ENCODE data around the gene SMIM5. TPM values are rescaled to one million over a fixed set of nuclear protein-coding genes. Genes with fewer than 3 reads are reported as not detected.

SMIM5 gene
- total RNA-seq, 1 donor from 2014 or later, result not detected

GRCh38 chr17:75632428-75632827, 806 bp upstream of the SMIM5 start:
- TF ChIP-seq, protein P1, sequence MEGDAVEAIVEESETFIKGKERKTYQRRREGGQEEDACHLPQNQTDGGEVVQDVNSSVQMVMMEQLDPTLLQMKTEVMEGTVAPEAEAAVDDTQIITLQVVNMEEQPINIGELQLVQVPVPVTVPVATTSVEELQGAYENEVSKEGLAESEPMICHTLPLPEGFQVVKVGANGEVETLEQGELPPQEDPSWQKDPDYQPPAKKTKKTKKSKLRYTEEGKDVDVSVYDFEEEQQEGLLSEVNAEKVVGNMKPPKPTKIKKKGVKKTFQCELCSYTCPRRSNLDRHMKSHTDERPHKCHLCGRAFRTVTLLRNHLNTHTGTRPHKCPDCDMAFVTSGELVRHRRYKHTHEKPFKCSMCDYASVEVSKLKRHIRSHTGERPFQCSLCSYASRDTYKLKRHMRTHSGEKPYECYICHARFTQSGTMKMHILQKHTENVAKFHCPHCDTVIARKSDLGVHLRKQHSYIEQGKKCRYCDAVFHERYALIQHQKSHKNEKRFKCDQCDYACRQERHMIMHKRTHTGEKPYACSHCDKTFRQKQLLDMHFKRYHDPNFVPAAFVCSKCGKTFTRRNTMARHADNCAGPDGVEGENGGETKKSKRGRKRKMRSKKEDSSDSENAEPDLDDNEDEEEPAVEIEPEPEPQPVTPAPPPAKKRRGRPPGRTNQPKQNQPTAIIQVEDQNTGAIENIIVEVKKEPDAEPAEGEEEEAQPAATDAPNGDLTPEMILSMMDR (IDR thresholded peaks at IDR 0.05), result no peak
- Mint-ChIP-seq H3K9me3 (ENCODE audit: low read depth) (no peaks in the 10 kb centered on the region), H3K4me3 (ENCODE audit: unreplicated experiment) (no peak overlapping the region), H3K4me1 (ENCODE audit: low read depth) (peaks cover 18% of the 10 kb centered on the region), H3K27me3 (ENCODE audit: low read depth) (no peaks in the 10 kb centered on the region), H3K27ac (ENCODE audit: unreplicated experiment) (no peak overlapping the region), H3K36me3 (ENCODE audit: low read depth) (no peaks in the 10 kb centered on the region)
- no peak for DNase-seq (ENCODE audit: low spot score)

DNA sequence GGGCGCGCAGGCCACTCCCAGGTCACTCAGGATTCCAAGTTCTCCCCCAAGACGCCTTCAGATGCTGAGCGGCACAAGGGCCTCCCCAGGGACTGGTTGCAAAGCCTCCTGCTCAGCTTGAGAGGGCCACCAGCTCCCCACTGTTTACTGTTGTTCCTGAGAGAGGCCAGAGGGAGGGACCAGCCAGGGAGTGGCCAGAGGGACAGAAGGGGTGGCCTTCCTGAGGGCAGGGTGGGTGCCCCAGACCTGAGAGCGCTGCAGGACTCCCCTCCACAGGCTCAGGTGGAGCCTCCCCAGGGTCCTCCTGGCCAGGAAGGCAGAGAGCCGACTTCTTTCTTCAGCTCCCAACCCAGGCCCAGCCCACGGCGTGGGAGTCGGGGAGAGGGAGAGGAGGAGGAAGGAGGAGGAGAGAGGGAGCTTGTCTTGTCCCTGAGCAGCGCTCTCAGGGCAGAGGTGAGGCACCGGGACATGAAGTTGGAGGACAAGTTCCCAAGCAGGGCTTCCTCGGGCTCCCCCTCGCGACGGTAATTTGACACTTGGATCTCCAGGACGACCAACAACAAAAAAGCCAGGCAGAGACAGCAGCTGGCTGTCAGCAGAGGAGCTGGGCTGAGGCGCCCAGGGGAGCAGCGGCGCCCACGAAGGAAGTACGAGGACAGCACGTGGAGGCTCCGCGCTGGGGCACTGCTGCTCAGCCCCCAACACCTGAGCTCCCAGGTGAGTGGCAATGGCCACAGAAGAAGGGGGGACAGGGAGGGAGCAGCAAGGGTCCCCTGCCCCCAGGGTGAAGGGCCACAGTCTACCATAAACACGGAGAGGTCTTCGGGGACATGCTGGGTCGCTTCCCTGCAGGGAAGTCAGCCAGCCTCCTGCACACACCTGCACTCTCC, 497 bp downstream of the SMIM5 start:
- no peaks in the 10 kb centered on the region for H3K27me3 Mint-ChIP-seq (ENCODE audit: low read depth)
- no peak for DNase-seq (ENCODE audit: low spot score)
- H3K4me3 Mint-ChIP-seq (ENCODE audit: unreplicated experiment), result no peak overlapping the region

GRCh38 chr17:75634376-75634740, 1.1 kb downstream of the SMIM5 start:
- TF ChIP-seq, protein P1 (IDR thresholded peaks at IDR 0.05), result no peak
- peaks cover 18% of the 10 kb centered on the region for H3K4me1 Mint-ChIP-seq (ENCODE audit: low read depth)
- H3K9me3 Mint-ChIP-seq (ENCODE audit: low read depth), result no peaks in the 10 kb centered on the region
- H3K36me3 Mint-ChIP-seq (ENCODE audit: low read depth), result no peaks in the 10 kb centered on the region
- H3K27me3 Mint-ChIP-seq (ENCODE audit: low read depth), result no peaks in the 10 kb centered on the region
- H3K4me3 Mint-ChIP-seq (ENCODE audit: unreplicated experiment), result no peak overlapping the region
- DNase-seq (ENCODE audit: low spot score), result no peak
- no peak overlapping the region for H3K27ac Mint-ChIP-seq (ENCODE audit: unreplicated experiment)

More for the DNA sequence above, 497 bp downstream of the SMIM5 start:
- TF ChIP-seq, protein P1 (IDR thresholded peaks at IDR 0.05), result peak; percentile 83
- Mint-ChIP-seq H3K4me1 (ENCODE audit: low read depth) (peaks cover 18% of the 10 kb centered on the region), H3K27ac (ENCODE audit: unreplicated experiment) (peak overlapping the region; percentile 85), H3K36me3 (ENCODE audit: low read depth) (no peaks in the 10 kb centered on the region), H3K9me3 (ENCODE audit: low read depth) (no peaks in the 10 kb centered on the region)

- no peaks in the 10 kb centered on the region for H3K9me3 Mint-ChIP-seq (ENCODE audit: low read depth)
- no peak overlapping the region for H3K27ac Mint-ChIP-seq (ENCODE audit: unreplicated experiment)
- H3K4me1 Mint-ChIP-seq (ENCODE audit: low read depth), result peaks cover 18% of the 10 kb centered on the region
- H3K27me3 Mint-ChIP-seq (ENCODE audit: low read depth), result no peaks in the 10 kb centered on the region
- TF ChIP-seq, protein P1 (IDR thresholded peaks at IDR 0.05), result no peak
- H3K4me3 Mint-ChIP-seq (ENCODE audit: unreplicated experiment), result no peak overlapping the region
- no peaks in the 10 kb centered on the region for H3K36me3 Mint-ChIP-seq (ENCODE audit: low read depth)
- DNase-seq (ENCODE audit: low spot score), result no peak
Measured at GRCh38 chr17:75634754-75635609, 1.7 kb downstream of the SMIM5 start.

DNA sequence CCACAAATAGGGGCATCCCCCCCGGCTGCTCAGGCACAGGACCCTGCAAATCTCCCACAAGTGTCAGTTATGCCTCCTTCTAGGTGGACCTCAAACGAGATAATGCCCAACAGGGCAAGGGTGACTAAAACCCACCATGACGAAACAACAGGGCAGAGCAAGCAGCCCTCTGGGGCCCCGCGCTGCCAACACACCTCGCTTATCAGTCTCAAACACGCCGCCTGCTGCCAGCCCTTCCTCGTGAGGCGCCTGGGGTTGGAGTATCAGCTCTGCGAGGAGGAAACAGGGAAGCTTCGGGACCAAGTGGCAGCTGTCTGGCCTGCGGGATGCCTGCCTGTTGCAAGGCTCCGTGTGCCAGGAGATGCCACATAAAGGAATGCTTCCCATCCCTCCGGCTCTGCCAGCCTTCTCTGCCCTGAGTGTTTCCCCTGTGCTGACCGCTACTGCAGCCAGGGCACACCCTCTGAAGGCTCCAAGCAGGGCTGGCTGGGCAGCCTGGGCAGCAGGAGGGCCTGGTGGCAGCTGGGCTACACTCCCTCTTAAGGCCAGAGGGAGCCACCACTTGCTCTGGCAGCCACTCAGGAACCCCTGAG, 2.5 kb downstream of the SMIM5 start:
- Mint-ChIP-seq H3K27ac (ENCODE audit: unreplicated experiment) (no peak overlapping the region), H3K27me3 (ENCODE audit: low read depth) (no peaks in the 10 kb centered on the region), H3K36me3 (ENCODE audit: low read depth) (no peaks in the 10 kb centered on the region), H3K9me3 (ENCODE audit: low read depth) (no peaks in the 10 kb centered on the region), H3K4me3 (ENCODE audit: unreplicated experiment) (no peak overlapping the region), H3K4me1 (ENCODE audit: low read depth) (peaks cover 18% of the 10 kb centered on the region)
- DNase-seq (ENCODE audit: low spot score), result no peak
- TF ChIP-seq, protein P1 (IDR thresholded peaks at IDR 0.05), result peak; percentile 11
